NCI-H2196 treated with DMSO at 0.1 percent for 48 hours (cell line): ENCODE measurements around the gene BRSK2.
"Not testable (repeated sequence)": the region's sequence is repeated elsewhere in the genome, so short reads cannot be mapped to it uniquely, and the experiment has no call there.

Source experiments
- DNase-seq: peaks from one replicate; lab custom pipeline; 2025; ENCODE audit not compliant: unreplicated experiment; lab: John Stamatoyannopoulos, UW

BRSK2 gene

GRCh38 chr11:1508491-1508891 is 118.8 kb downstream of the BRSK2 start:
- DNase-seq, result no peak

- DNase-seq, result no peak
Observed at GRCh38 chr11:1508986-1509385, 119.3 kb downstream of the BRSK2 start.

- DNase-seq, result no peak
Observed at GRCh38 chr11:1509626-1510255, 120.0 kb downstream of the BRSK2 start.

- DNase-seq, result not testable (repeated sequence)
Observed at GRCh38 chr11:1510351-1510750, 120.6 kb downstream of the BRSK2 start.

GRCh38 chr11:1510928-1511327 is 121.2 kb downstream of the BRSK2 start:
- no peak for DNase-seq

GRCh38 chr11:1511937-1512496 is 122.3 kb downstream of the BRSK2 start:
- DNase-seq, result no peak
